Upper lobe of left lung (tissue), 4 donors: ENCODE results near the gene COL6A1.

Source experiments
- CTCF ChIP-seq, 6 experiments: fragments of 450-650 bp in 4 of 6; fragments of 200-600 bp in 2 of 6; sonication (generic) in 2 of 6; IDR thresholded peaks; one replicate each; pipeline ENCODE4 v1.5.1; 2016 to 2019; ENCODE audit warnings: antibody characterized with exemption in 6 of 6
- EP300 ChIP-seq, 4 donors: sonication (generic); formaldehyde crosslinking; IDR thresholded peaks; one replicate each; pipeline ENCODE4 v1.5.1; 2017; ENCODE audit warnings: antibody characterized with exemption in 4 of 4, control low read depth in 2 of 4

DNA sequence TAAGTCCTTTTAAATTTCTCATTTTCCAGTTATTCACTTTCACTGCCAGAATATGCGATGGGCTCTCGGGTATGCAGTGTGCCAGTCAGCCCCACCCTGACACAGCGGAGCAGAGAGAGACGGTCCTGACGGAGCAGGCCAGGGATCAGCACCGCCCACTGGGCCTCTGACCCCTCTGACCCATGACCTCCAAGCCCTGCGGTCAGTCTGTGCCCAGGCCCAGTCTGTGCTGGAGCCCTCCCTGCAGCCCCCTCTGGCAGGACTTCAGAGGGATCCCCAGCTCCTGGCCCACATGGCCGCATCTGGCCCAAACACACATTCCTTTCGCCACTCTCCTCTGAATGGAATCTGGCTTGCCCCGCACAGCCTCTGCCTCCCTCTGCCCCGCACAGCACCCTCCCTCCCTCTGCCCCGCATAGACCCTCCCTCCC is 72.9 kb downstream of the COL6A1 start:
- TF ChIP-seq CTCF (IDR thresholded peaks at IDR 0.05) (no peak), EP300 (IDR thresholded peaks at IDR 0.05) (no peak)
